ENCODE results near the gene MBD3L5.

DNA sequence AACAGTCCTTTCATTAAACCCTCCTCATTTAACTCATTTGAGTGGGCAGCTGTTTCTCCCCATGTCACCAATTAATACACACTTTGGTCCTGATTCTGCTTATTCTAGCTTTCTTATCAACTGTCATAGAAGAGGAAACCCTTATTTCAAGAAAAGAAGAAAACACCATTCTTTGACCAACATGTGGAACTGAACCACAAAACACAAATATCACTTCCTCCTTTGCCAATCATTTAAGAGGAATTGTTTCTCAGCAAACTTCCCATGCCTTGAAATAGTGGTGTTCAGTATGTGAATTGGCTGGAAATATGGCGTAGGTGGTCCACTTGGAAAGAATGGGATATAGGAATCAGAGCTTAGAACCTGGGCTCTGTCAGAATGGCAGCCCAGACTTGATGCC, 29.6 kb upstream of the MBD3L5 start:
- TF ChIP-seq, protein P1, sequence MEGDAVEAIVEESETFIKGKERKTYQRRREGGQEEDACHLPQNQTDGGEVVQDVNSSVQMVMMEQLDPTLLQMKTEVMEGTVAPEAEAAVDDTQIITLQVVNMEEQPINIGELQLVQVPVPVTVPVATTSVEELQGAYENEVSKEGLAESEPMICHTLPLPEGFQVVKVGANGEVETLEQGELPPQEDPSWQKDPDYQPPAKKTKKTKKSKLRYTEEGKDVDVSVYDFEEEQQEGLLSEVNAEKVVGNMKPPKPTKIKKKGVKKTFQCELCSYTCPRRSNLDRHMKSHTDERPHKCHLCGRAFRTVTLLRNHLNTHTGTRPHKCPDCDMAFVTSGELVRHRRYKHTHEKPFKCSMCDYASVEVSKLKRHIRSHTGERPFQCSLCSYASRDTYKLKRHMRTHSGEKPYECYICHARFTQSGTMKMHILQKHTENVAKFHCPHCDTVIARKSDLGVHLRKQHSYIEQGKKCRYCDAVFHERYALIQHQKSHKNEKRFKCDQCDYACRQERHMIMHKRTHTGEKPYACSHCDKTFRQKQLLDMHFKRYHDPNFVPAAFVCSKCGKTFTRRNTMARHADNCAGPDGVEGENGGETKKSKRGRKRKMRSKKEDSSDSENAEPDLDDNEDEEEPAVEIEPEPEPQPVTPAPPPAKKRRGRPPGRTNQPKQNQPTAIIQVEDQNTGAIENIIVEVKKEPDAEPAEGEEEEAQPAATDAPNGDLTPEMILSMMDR (conservative IDR thresholded peaks at IDR 0.05 in 1 of 2, IDR thresholded peaks at IDR 0.05 in 1 of 2; ENCODE audit: extremely low read depth in 1 of 2, insufficient read depth in 1 of 2, low read depth in 1 of 2, low read length in 2 of 2), result no peak
- TF ChIP-seq EZH2 (IDR thresholded peaks at IDR 0.05; ENCODE audit: borderline replicate concordance, low read length), result no peak

Data from mammary epithelial cell (primary cell).